KG1 (cell line): ENCODE data around the gene NCAM2.

Experiments
- DNase-seq: peaks from one replicate; lab custom pipeline; 2025; lab: John Stamatoyannopoulos, UW

NCAM2 gene

GRCh38 chr21:21460979-21461378 is 462.8 kb downstream of the NCAM2 start:
- no peak for DNase-seq

GRCh38 chr21:21463456-21463855 is 465.2 kb downstream of the NCAM2 start:
- DNase-seq = no peak

GRCh38 chr21:21464684-21465083 is 466.5 kb downstream of the NCAM2 start:
- no peak for DNase-seq

- no peak for DNase-seq
These were observed 468.5 kb downstream of the NCAM2 start for GRCh38 chr21:21466752-21467151.

- no peak for DNase-seq
These were observed 469.8 kb downstream of the NCAM2 start for GRCh38 chr21:21468003-21468402.

GRCh38 chr21:21481239-21481638 is 483.0 kb downstream of the NCAM2 start:
- no peak for DNase-seq

- no peak for DNase-seq
These were observed 510.6 kb downstream of the NCAM2 start for GRCh38 chr21:21508859-21509258.

GRCh38 chr21:21530680-21531079 is 532.5 kb downstream of the NCAM2 start:
- no peak for DNase-seq

- DNase-seq = no peak
These were observed 549.3 kb downstream of the NCAM2 start for GRCh38 chr21:21547368-21547953.

- no peak for DNase-seq
These were observed 561.3 kb downstream of the NCAM2 start for GRCh38 chr21:21559285-21560045.
